IMR-90 (cell line): ENCODE measurements around the gene ZSCAN5C. TPM values are rescaled to one million over a fixed set of nuclear protein-coding genes. Genes with fewer than 3 reads are reported as not detected.

Source experiments
- ATAC-seq: fragments of 200-7000 bp; cut with Tn5 transposase; 2 replicates; pipeline ENCODE4 v1.9.1; 2020; ENCODE audit warnings: low read depth, mild to moderate bottlenecking, moderate library complexity
- BruUV-seq: library from RNA; stranded (reverse); fragments of 400-500 nt; replicated peaks from 2 replicates; lab custom pipeline; 2021; lab: Mats Ljungman, UMichigan
- CTCF ChIA-PET: fragments of 300-600 bp; formaldehyde crosslinking; extraction: SDS; loops from one replicate; lab custom pipeline; 2021; ENCODE audit warnings: antibody characterized with exemption; lab: Yijun Ruan, JAX
- POLR2A ChIA-PET: fragments of 300-600 bp; sonication (Branson Sonifier 250); formaldehyde crosslinking; loops from one replicate; lab custom pipeline; 2022; ENCODE audit warnings: antibody characterized with exemption; ENCODE audit not compliant: unreplicated experiment; lab: Charles Lee
- DNase-seq: peaks from one replicate; pipeline ENCODE4 v3.0.0; 2013
- H2AFZ ChIP-seq: replicated peaks from 2 replicates; pipeline ENCODE3; 2013; ENCODE audit warnings: low read length, mild to moderate bottlenecking; ENCODE audit not compliant: poor library complexity
- H2AK5ac ChIP-seq: 2 replicates; pipeline ENCODE4 v1.6.1; 2013; ENCODE audit warnings: low read depth, low read length, inconsistent platforms
- H2AK9ac ChIP-seq: replicated peaks from 2 replicates; pipeline ENCODE3; 2013; ENCODE audit warnings: mild to moderate bottlenecking, low read depth, low read length, moderate library complexity; ENCODE audit not compliant: poor library complexity
- H2BK120ac ChIP-seq: 2 replicates; pipeline ENCODE4 v1.6.1; 2013; ENCODE audit warnings: low read depth, low read length, inconsistent platforms
- H2BK15ac ChIP-seq: 3 replicates; pipeline ENCODE4 v1.6.1; 2013; ENCODE audit warnings: low read depth, low read length, inconsistent platforms
- H2BK20ac ChIP-seq: 2 replicates; pipeline ENCODE4 v1.6.1; 2013; ENCODE audit warnings: low read depth, mild to moderate bottlenecking, inconsistent platforms, low read length, moderate library complexity
- H2BK5ac ChIP-seq: 2 replicates; pipeline ENCODE4 v1.6.1; 2013; ENCODE audit warnings: mild to moderate bottlenecking, low read depth, low read length, inconsistent platforms; ENCODE audit not compliant: poor library complexity, severe bottlenecking
- H3K14ac ChIP-seq: replicated peaks from 2 replicates; pipeline ENCODE4 v1.6.1; 2013; ENCODE audit warnings: low read depth, low read length, inconsistent platforms
- H3K18ac ChIP-seq: 2 replicates; pipeline ENCODE4 v1.6.1; 2013; ENCODE audit warnings: low read depth, low read length, control low read depth
- H3K23ac ChIP-seq: 2 replicates; pipeline ENCODE4 v1.6.1; 2013; ENCODE audit warnings: low read depth, low read length, inconsistent platforms
- H3K27ac ChIP-seq: 2 replicates; pipeline ENCODE4 v1.5.1; 2013; ENCODE audit warnings: mild to moderate bottlenecking, control low read depth, low read length; ENCODE audit not compliant: insufficient read depth
- H3K27me3 ChIP-seq: 2 replicates; pipeline ENCODE4 v1.6.1; 2013; ENCODE audit warnings: low read length; ENCODE audit not compliant: control insufficient read depth, insufficient read depth
- H3K36me3 ChIP-seq: 2 replicates; pipeline ENCODE4 v1.6.1; 2013; ENCODE audit warnings: low read length, mixed read lengths; ENCODE audit not compliant: control insufficient read depth, insufficient read depth
- H3K4ac ChIP-seq: 2 replicates; pipeline ENCODE4 v1.6.1; 2013; ENCODE audit warnings: low read depth, low read length, inconsistent platforms
- H3K4me1 ChIP-seq: 2 replicates; pipeline ENCODE4 v1.6.1; 2013; ENCODE audit warnings: low read length, mixed read lengths; ENCODE audit not compliant: control insufficient read depth, insufficient read depth
- H3K4me2 ChIP-seq: 2 replicates; pipeline ENCODE4 v1.6.1; 2013; ENCODE audit warnings: low read depth, mild to moderate bottlenecking, control low read depth, low read length, moderate library complexity
- H3K4me3 ChIP-seq: 2 replicates; pipeline ENCODE4 v1.5.1; 2013; ENCODE audit warnings: low read depth, mild to moderate bottlenecking, control low read depth, low read length, moderate library complexity; ENCODE audit not compliant: insufficient read depth
- H3K56ac ChIP-seq: 2 replicates; pipeline ENCODE4 v1.6.1; 2013; ENCODE audit warnings: low read length, inconsistent platforms; ENCODE audit not compliant: insufficient read depth; ENCODE audit errors: extremely low read depth
- H3K79me1 ChIP-seq, 2 experiments: 2 replicates each; pipeline ENCODE4 v1.6.1; 2013; ENCODE audit warnings: low read length in 2 of 2, inconsistent platforms in 1 of 2, low read depth in 1 of 2
- H3K9ac ChIP-seq: 2 replicates; pipeline ENCODE4 v1.6.1; 2013; ENCODE audit warnings: low read depth, low read length, control low read depth
- H3K9me1 ChIP-seq: 2 replicates; pipeline ENCODE4 v1.6.1; 2013; ENCODE audit warnings: low read length, inconsistent platforms; ENCODE audit not compliant: insufficient read depth
- H3K9me3 ChIP-seq: 2 replicates; pipeline ENCODE4 v1.6.1; 2013; ENCODE audit warnings: low read length; ENCODE audit not compliant: control insufficient read depth, insufficient read depth
- H4K20me1 ChIP-seq: 2 replicates; pipeline ENCODE4 v1.6.1; 2013; ENCODE audit warnings: low read length, inconsistent platforms; ENCODE audit not compliant: insufficient read depth
- H4K5ac ChIP-seq: 2 replicates; pipeline ENCODE4 v1.6.1; 2013; ENCODE audit warnings: mild to moderate bottlenecking, low read depth, low read length, control low read depth
- H4K8ac ChIP-seq, 2 experiments: 2 replicates each; pipeline ENCODE4 v1.6.1; 2013; ENCODE audit warnings: low read depth in 2 of 2, low read length in 2 of 2, control low read depth in 1 of 2, inconsistent platforms in 1 of 2
- H4K91ac ChIP-seq: 2 replicates; pipeline ENCODE4 v1.6.1; 2013; ENCODE audit warnings: low read depth, low read length, inconsistent platforms; ENCODE audit not compliant: insufficient read depth
- BHLHE40 ChIP-seq: fragments of 150-350 bp; IDR thresholded peaks from 2 replicates; pipeline ENCODE4 v1.6.1; 2016; ENCODE audit warnings: mild to moderate bottlenecking, low read depth, low read length
- CEBPB ChIP-seq: IDR thresholded peaks from 2 replicates; pipeline ENCODE4 v1.6.1; 2012; ENCODE audit warnings: low read depth, low read length, improper control_type of control experiment
- CHD1 ChIP-seq: IDR thresholded peaks from 2 replicates; pipeline ENCODE4 v1.6.1; 2012; ENCODE audit warnings: low read depth, low read length, improper control_type of control experiment
- CTCF ChIP-seq: conservative IDR thresholded peaks from 2 replicates; pipeline ENCODE4 v1.5.1; 2012; ENCODE audit warnings: mild to moderate bottlenecking, low read depth, low read length, improper control_type of control experiment
- ELK1 ChIP-seq: fragments of 150-350 bp; IDR thresholded peaks from 2 replicates; pipeline ENCODE4 v1.6.1; 2016; ENCODE audit warnings: low read depth, mild to moderate bottlenecking, low read length, moderate library complexity, borderline replicate concordance
- FOS ChIP-seq: fragments of 150-350 bp; IDR thresholded peaks from 2 replicates; pipeline ENCODE4 v1.6.1; 2016; ENCODE audit warnings: low read depth, low read length
- MAFK ChIP-seq: IDR thresholded peaks from 2 replicates; pipeline ENCODE4 v1.6.1; 2012; ENCODE audit warnings: low read depth, low read length, improper control_type of control experiment
- MAZ ChIP-seq: IDR thresholded peaks from 2 replicates; pipeline ENCODE4 v1.6.1; 2012; ENCODE audit warnings: low read depth, mild to moderate bottlenecking, low read length, improper control_type of control experiment, moderate library complexity, borderline replicate concordance
- MXI1 ChIP-seq: IDR thresholded peaks from 2 replicates; pipeline ENCODE4 v1.6.1; 2012; ENCODE audit warnings: low read depth, mild to moderate bottlenecking, low read length, moderate library complexity, borderline replicate concordance
- NFE2L2 ChIP-seq: fragments of 150-350 bp; IDR thresholded peaks from 2 replicates; pipeline ENCODE4 v1.6.1; 2016; ENCODE audit warnings: low read depth, mild to moderate bottlenecking, low read length
- POLR2A ChIP-seq: IDR thresholded peaks from 2 replicates; pipeline ENCODE4 v1.6.1; 2012; ENCODE audit warnings: mild to moderate bottlenecking, low read depth, low read length
- RAD21 ChIP-seq: IDR thresholded peaks from 2 replicates; pipeline ENCODE4 v1.6.1; 2012; ENCODE audit warnings: low read length, improper control_type of control experiment
- RCOR1 ChIP-seq: IDR thresholded peaks from 2 replicates; pipeline ENCODE4 v1.6.1; 2012; ENCODE audit warnings: mild to moderate bottlenecking, low read length, improper control_type of control experiment; ENCODE audit not compliant: insufficient replicate concordance
- RFX5 ChIP-seq: IDR thresholded peaks from 2 replicates; pipeline ENCODE4 v1.8.0; 2012; ENCODE audit warnings: low read depth, mild to moderate bottlenecking, low read length, moderate library complexity
- SMC3 ChIP-seq: fragments of 150-350 bp; IDR thresholded peaks from 2 replicates; pipeline ENCODE4 v1.6.1; 2016; ENCODE audit warnings: low read depth, mild to moderate bottlenecking, antibody characterized with exemption, low read length, moderate library complexity
- USF2 ChIP-seq: fragments of 150-350 bp; IDR thresholded peaks from 2 replicates; pipeline ENCODE4 v1.6.1; 2017; ENCODE audit warnings: mild to moderate bottlenecking, antibody characterized with exemption, low read length, low read depth
- WGBS, 2 experiments: methylation state at CpG; one replicate each; pipeline versions ENCODE4 v1.1.5 to v1.1.7; 2013; ENCODE audit warnings: missing lambda C conversion rate in 2 of 2; ENCODE audit not compliant: insufficient read length in 1 of 2; ENCODE audit errors: extremely low coverage in 2 of 2; 5-methylcytosine and 5-hydroxymethylcytosine counted together
- dilution Hi-C: fragments of 300-500 bp; cut with HindIII; formaldehyde crosslinking; loops from one replicate; pipeline ENCODE4 v1.14.3; 2018; ENCODE audit warnings: low sequenced_read_pairs; ENCODE audit not compliant: unreplicated experiment
- in situ Hi-C: fragments of 300-500 bp; cut with MboI; formaldehyde crosslinking; loops from 3 replicates; pipeline ENCODE4 v1.14.3; 2019; ENCODE audit warnings: low sequenced_read_pairs, inconsistent platforms, mixed read lengths
- intact Hi-C: fragments of 100-400 bp; cut with micrococcal nuclease; formaldehyde crosslinking; loops from 2 replicates; pipeline ENCODE4 v1.10.0; 2022
- polyA plus RNA-seq, 3 experiments: library from polyadenylated mRNA; depleted of rRNA; stranded (reverse); fragments of >200 nt; gene quantifications; 2 replicates each; pipeline ENCODE4 v1.2.3, GENCODE V29; 2012; ENCODE audit warnings: low replicate concordance in 1 of 3
- total RNA-seq: library from RNA; depleted of rRNA; stranded (reverse); fragments of >200 nt; gene quantifications from 2 replicates; pipeline ENCODE4 v1.2.3, GENCODE V29; 2012

Gene ZSCAN5C
- total and polyA plus RNA-seq, 2 of the 4 experiments (the other 2 are of a cell fraction): not detected

- Histone ChIP-seq H3K36me3 (no peaks in the 10 kb centered on the region), H3K18ac (no peak overlapping the region), H3K9ac (no peak overlapping the region), H2AFZ (no peak overlapping the region), H2BK120ac (no peak overlapping the region), H4K20me1 (no peaks in the 10 kb centered on the region; the same call in 1 of the 2 replicates), H2AK9ac (no peak overlapping the region), H4K8ac (no peak overlapping the region), H3K14ac (no peak overlapping the region), H3K4me2 (no peak overlapping the region), H3K27me3 (peaks cover 9% of the 10 kb centered on the region; the same call in 1 of the 2 replicates), H3K79me1 (no peaks in the 10 kb centered on the region), H4K91ac (no peak overlapping the region), H3K4ac (no peak overlapping the region), H4K5ac (no peak overlapping the region), H3K9me1 (no peaks in the 10 kb centered on the region), H3K27ac (no peak overlapping the region), H3K4me1 (no peaks in the 10 kb centered on the region), H3K56ac (no peak overlapping the region), H2AK5ac (no peak overlapping the region), H2BK20ac (no peak overlapping the region), H2BK15ac (no peak overlapping the region), H3K9me3 (0 out of 2 replicates have a peak, but pooled peaks cover 2% of the 10 kb centered on the region), H2BK5ac (no peak overlapping the region), H3K4me3 (no peak overlapping the region), H3K23ac (no peak overlapping the region)
- CTCF ChIA-PET: interaction anchor here (1.3 kb wide), 1 partner anchor 112 kb away, joined by 7 read pairs; no protein-coding TSS in a partner anchor
- dilution Hi-C loops: no loop called here
- in situ Hi-C loops: no loop called here
- no CpG with 5 or more reads among the region's 11 CpGs for WGBS, 2 experiments
- POLR2A ChIA-PET: no interaction called here
- ATAC-seq (no peak), DNase-seq (no peak)
- no TSS peak for BruUV-seq
- TF ChIP-seq MAZ: no peak
- TF ChIP-seq ELK1: no peak
- TF ChIP-seq POLR2A: no peak
- no peak for TF ChIP-seq FOS
- no peak for TF ChIP-seq NFE2L2
- no peak for TF ChIP-seq MAFK
- TF ChIP-seq SMC3: no peak
- no peak for TF ChIP-seq RCOR1
- TF ChIP-seq MXI1: no peak
- TF ChIP-seq BHLHE40: no peak
- TF ChIP-seq CHD1: no peak
- no peak for TF ChIP-seq RFX5
- TF ChIP-seq USF2: no peak
- TF ChIP-seq CEBPB: no peak
- no peak for TF ChIP-seq CTCF
- TF ChIP-seq RAD21: no peak
- intact Hi-C loops: loop anchor here (10.0 kb wide), 1 partner anchor 137 kb away; the partner anchor contains the start of gene ZSCAN5A
These were observed 24.4 kb upstream of the ZSCAN5C start for GRCh38 chr19:56177564-56178243.
